GM19463 (cell line): ENCODE measurements around the gene CA5A.
"Not testable (repeated sequence)": the region's sequence is repeated elsewhere in the genome, so short reads cannot be mapped to it uniquely, and the experiment has no call there.

ENCODE experiments used
- ATAC-seq: cut with Tn5 transposase; IDR thresholded peaks from one replicate; pipeline ENCODE4 v1.9.1; 2021; ENCODE audit warnings: mild to moderate bottlenecking, moderate library complexity; ENCODE audit not compliant: unreplicated experiment

CA5A gene

DNA sequence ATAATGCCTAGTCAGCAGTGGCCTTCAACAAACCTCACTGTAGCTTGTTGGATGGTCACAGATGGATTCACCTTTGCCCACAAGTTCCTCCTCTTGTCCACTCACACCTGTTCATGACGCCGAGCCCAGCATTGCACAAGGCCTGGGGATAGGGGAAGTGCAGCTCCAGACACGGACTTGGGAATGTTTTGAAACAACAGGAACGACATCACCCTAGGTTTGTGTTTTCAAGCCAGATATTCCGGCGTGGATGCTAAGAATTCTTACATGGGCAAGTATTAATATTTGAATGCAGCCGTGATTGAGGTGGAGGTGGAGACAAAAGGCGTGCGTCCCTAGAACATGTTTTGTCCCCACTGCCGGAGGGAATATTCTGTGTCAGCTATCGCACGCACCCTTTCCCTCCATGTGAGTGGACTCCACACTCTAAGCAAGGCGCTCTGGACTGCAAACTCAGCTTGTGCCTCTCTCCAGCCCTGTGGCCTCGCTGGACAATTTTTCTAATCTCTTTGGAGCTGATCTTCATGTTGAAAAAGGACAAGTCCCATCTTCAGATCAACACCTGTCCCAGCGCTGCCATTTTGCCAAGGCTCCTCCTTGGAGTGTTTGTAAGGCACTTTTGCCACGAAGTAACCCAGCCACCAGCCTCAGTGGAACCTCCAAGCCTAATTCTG is 12.9 kb upstream of the CA5A start:
- no peak for ATAC-seq

- ATAC-seq = no peak
These were observed 12.4 kb upstream of the CA5A start for GRCh38 chr16:87948735-87949070.

DNA sequence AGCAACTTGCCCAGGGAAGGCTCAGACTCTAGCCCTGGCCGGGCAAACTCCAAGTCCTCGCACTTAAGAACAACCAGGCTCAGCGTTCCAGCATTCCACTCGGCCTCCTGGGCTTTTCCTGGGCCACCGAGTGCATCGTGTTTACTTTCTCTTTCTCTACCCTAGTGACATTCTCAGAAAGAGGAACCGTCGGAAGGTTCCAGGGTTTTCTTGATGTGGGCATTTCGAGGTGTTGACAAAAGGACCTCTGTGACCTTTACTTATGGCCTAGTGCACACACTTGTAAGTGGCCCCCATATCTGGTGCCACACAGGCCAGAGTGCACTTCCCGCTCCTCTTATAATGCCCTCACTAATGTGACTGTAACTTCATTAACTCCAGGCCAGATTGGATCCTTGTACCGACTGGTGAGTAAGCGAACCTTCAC is 11.8 kb upstream of the CA5A start:
- ATAC-seq = no peak

GRCh38 chr16:87947356-87948118 is 11.2 kb upstream of the CA5A start:
- ATAC-seq = no peak

DNA sequence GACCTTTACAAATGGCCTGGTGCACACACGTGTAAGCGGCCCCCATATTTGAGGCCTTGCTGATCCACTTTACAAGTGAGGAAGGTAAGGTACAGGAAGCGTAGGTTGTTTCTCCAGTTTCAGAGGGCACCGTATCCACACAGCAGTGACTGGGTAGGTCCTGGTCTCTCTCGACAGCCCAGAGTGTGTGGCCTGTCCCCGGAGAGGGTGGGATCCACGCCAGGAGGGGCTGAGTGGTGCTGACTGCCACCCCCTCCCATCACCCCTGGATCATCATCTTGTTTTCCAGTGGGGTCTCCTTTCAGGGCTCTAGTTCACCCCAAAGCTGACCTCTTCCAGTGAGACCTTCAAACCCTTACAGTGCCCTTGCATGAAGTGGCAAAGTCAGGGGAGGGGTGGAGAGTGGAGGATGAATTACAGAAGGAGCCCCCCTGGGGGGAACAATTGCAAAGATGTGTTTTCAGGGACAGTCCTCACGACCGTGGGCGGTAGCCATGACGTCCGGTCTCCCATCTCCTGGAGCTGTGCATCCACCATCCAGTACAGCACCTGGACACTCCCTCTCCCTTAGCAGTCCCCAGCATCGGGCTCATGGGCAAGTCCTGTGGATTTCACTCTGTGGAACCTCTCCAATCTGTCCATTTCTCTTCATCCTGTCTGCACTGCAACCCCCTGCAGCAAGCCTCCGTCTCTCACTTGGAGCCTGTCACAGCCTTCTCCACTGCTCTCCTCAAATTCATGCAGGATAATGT is 10.4 kb upstream of the CA5A start:
- no peak for ATAC-seq

- no peak for ATAC-seq
These were observed 9.2 kb upstream of the CA5A start for GRCh38 chr16:87945351-87946042.

DNA sequence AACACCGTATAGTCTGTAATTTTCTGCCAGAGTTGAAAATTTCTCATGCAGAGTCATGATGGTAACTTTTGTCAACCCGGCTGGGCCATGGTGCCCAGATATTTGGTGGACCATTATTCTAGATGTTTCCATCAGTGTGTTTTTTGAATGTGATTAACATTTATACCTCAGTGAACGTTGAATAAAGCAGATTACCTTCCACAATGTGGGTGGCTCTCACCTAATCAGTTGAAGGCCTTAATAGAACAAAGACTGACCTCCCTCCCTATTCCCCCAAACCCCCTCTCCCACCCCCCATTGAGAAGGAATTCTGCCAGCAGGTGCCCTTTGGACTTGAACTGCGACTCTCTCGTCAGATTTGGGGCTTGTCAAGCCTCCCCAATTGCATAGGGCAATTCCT is 6.4 kb upstream of the CA5A start:
- ATAC-seq = no peak

DNA sequence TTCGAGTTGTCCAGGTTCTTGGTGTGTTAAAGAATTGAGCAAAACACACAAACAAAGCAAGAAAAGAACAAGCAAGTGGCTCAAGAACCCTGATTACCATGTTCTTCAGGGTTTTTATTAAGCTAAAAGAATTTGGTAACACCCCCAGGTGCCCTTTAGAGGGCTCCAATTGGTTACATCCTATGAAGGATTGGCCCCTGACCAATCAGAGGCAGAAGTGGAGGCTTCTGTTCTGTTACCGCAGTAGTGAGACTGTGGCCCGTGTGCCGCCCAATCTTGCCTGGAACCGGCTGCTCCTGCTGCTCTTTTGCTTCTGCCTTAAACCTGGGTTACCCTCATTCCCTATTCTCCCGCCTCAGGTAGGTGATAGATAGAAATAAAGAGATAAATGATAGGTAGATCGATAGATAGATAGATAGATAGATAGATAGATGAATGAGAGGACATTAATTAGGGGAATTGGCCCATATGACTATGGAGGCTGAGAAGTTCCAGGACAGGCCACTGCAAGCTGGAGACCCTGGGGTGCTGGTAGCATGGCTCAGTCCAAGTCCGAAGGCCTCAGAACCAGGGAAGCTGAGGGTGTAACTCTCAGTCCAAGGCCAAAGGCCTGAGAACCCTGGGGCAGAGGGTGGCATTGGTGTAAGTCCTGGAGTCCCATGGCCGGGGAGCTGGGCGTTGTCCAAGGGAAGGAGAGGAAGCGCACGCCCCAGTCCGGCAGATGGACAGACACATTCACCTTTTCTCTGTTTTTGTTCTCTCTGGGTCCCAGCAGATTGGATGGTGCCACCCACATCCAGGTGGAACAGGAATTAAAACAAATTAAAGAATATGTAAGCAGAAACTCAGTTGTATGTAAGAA is 3.5 kb upstream of the CA5A start:
- ATAC-seq = no peak

GRCh38 chr16:87938412-87938949 is 2.2 kb upstream of the CA5A start:
- ATAC-seq = no peak

- ATAC-seq = not testable (repeated sequence)
These were observed 858 bp upstream of the CA5A start for GRCh38 chr16:87937231-87937542.

- ATAC-seq = not testable (repeated sequence)
These were observed 334 bp downstream of the CA5A start for GRCh38 chr16:87936016-87936374.

- ATAC-seq = not testable (repeated sequence)
These were observed 1.4 kb downstream of the CA5A start for GRCh38 chr16:87934752-87935425.

DNA sequence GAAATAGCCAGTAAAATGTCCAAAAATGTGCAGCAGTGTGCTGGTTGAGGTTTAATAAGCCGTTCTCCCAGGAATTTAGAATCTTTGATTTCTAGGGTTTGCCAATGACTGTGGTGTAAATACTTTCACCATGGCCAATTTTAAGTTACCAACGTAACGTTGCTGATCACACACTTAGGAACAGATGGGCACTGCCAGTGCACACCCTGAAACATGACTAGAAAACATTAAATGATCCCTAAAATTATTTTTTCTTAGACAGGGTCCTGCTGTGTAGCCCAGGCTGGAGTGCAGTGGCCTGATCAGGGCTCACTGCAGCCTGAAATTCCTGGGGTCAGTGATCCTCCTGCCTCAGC is 3.2 kb downstream of the CA5A start:
- no peak for ATAC-seq

DNA sequence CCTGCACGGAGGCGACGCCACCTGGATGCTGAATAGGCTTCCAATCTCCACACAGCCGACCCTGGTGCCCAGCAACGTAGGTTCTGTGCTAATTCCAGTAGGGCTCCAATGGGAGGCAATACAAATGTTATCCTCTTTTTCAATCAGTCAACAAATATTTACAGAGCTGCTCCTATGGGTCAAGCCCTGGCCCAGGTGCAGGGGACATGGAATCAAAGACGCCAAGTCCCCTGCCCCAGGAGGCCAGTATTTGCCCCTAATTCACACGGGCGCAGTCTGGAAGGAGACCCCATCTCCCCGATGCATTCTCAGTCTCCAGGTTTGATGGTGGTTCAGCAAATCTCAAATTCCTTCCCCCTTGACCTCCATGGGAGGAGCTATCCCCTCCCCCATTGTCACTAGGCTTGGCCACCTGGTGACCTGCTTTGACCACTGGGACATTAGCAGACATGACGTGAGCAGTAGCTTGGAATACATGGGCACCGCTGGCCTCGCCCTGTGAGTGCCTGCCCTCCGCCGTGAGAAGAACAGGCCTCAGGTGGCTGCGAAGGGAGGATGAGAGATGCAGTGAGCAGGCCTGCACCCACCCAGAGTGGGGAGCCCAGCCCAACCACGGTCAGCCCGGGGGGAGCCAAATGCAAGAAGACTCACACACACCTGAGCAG is 3.7 kb downstream of the CA5A start:
- not testable (repeated sequence) for ATAC-seq

DNA sequence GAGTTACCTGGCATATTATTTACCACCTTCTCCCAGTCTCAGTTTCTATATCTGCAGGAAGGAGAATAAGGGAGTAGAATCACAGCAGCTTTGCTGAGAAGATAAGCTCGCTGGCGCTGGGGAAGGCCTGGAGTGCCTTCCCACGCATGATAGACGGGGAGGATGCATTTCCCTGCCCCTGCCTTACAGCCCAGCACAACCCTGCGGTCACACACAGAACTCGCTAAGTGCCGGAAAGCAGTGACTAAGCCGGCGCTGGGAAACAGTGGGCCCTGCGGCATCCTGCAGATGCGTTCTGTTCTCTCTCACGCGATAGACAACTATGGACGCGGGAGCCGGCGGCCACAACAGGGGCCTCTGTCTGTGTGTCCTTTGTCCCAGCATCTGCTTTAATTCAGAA is 4.8 kb downstream of the CA5A start:
- no peak for ATAC-seq

DNA sequence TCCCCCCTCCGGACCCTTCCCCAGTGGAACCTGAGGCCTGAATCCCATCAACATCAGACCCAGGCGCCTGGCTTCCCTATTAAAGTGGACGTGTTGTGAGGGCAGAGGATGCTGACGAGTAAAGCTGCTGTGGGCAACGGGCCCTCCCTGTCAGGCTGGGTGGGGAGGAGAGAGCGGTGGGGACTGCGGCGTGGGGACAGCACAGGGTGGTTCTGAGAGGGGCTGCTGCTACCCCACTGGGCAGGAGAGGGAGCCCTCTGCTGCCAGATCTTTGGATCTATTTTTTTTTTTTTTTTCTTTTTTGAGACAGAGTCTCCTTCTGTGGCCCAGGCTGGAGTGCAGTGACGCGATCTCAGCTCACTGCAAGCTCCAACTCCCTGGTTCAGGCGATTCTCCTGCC is 5.9 kb downstream of the CA5A start:
- no peak for ATAC-seq

DNA sequence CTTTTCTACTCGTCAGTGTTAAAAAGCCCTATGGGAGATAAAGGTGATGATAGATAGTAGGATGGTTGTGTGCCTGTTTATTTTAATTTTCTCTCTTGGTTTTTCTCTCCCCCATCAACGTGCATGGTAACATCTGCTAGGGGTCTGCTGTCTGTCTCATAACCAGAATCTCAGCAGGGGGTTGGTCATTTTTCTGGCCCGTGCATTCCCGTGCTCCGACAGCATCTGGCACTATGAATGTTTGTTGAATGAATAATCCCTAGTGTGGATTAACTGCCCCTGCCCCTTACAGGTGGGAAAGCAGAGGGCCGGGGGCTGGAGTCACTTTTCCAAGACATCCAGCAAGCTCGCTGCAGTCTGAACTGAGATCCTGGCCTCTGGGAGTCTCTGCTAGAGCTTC is 6.3 kb downstream of the CA5A start:
- no peak for ATAC-seq

DNA sequence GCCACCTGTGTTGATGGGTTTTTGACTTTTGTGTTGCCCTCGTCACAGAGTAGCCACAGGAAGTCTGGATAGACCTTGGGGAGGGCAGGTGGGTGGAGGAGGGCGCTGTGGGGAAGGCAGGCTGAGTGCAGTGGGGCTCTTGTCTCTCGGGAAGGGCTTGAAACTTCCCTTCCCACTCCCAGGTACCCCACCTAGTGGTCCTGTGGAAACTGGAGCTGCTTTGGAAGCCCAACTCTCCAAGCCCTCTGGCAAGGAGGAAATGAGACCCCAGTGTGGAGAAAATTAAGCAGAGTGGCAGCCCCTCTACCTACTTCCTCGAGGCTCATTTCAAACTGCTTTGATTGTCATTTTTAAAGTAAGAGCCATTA is 9.2 kb downstream of the CA5A start:
- ATAC-seq = no peak
